Activated naive CD4-positive, alpha-beta T cell treated with Interleukin-2 at 50 U/mL for 16 hours (primary cell): Measurements from ENCODE around the gene FBXO27.
A peak's percentile ranks its signal among the peaks of the same experiment; 100 is the strongest.
"Not testable (repeated sequence)": the region's sequence is repeated elsewhere in the genome, so short reads cannot be mapped to it uniquely, and the experiment has no call there.

Experiments
- DNase-seq: peaks from one replicate; pipeline ENCODE4 v3.0.0-alpha.2; 2020

Gene FBXO27

GRCh38 chr19:39037194-39037593 is 4.8 kb upstream of the FBXO27 start:
- no peak for DNase-seq

- no peak for DNase-seq
These were observed 4.2 kb upstream of the FBXO27 start for GRCh38 chr19:39036581-39036980.

GRCh38 chr19:39031368-39032062 is 834 bp downstream of the FBXO27 start:
- DNase-seq: peak; percentile 87

GRCh38 chr19:39030854-39031367 is 1.4 kb downstream of the FBXO27 start:
- no peak for DNase-seq

- no peak for DNase-seq
These were observed 7.3 kb downstream of the FBXO27 start for GRCh38 chr19:39024875-39025641.

- no peak for DNase-seq
These were observed 11.3 kb downstream of the FBXO27 start for GRCh38 chr19:39021063-39021462.

GRCh38 chr19:39017646-39018045 is 14.7 kb downstream of the FBXO27 start:
- DNase-seq: no peak

GRCh38 chr19:39017026-39017425 is 15.3 kb downstream of the FBXO27 start:
- DNase-seq: no peak

- DNase-seq: no peak
These were observed 18.3 kb downstream of the FBXO27 start for GRCh38 chr19:39014037-39014436.

- DNase-seq: no peak
These were observed 23.3 kb downstream of the FBXO27 start for GRCh38 chr19:39009001-39009400.

GRCh38 chr19:39008137-39008536 is 24.2 kb downstream of the FBXO27 start:
- no peak for DNase-seq

GRCh38 chr19:39007096-39007495 is 25.3 kb downstream of the FBXO27 start:
- DNase-seq: no peak

- DNase-seq: no peak
These were observed 27.9 kb downstream of the FBXO27 start for GRCh38 chr19:39004403-39004802.

- DNase-seq: no peak
These were observed 28.6 kb downstream of the FBXO27 start for GRCh38 chr19:39003796-39004195.

GRCh38 chr19:39003188-39003587 is 29.2 kb downstream of the FBXO27 start:
- DNase-seq: no peak

GRCh38 chr19:39001041-39001440 is 31.3 kb downstream of the FBXO27 start:
- no peak for DNase-seq

GRCh38 chr19:38997576-38997975 is 34.8 kb downstream of the FBXO27 start:
- DNase-seq: not testable (repeated sequence)

- DNase-seq: no peak
These were observed 39.1 kb downstream of the FBXO27 start for GRCh38 chr19:38993271-38993670.

GRCh38 chr19:38990949-38991697 is 41.2 kb downstream of the FBXO27 start:
- no peak for DNase-seq

- not testable (repeated sequence) for DNase-seq
These were observed 42.7 kb downstream of the FBXO27 start for GRCh38 chr19:38989614-38990013.

GRCh38 chr19:38989066-38989605 is 43.2 kb downstream of the FBXO27 start:
- no peak for DNase-seq

GRCh38 chr19:38988627-38989026 is 43.7 kb downstream of the FBXO27 start:
- not testable (repeated sequence) for DNase-seq

- DNase-seq: not testable (repeated sequence)
These were observed 44.6 kb downstream of the FBXO27 start for GRCh38 chr19:38987745-38988144.
